H1 (cell line): ENCODE data around the gene MMP13. TPM values are rescaled to one million over a fixed set of nuclear protein-coding genes. Genes with fewer than 3 reads are reported as not detected.

Source experiments
- EGR1 ChIP-seq: IDR thresholded peaks from 2 replicates; pipeline ENCODE4 v1.6.1; 2011; ENCODE audit warnings: low read depth, low read length, borderline replicate concordance
- GTF2F1 ChIP-seq: IDR thresholded peaks from 2 replicates; pipeline ENCODE4 v1.6.1; 2012; ENCODE audit warnings: low read depth, low read length, improper control_type of control experiment, borderline replicate concordance
- RFX5 ChIP-seq: IDR thresholded peaks from 2 replicates; pipeline ENCODE4 v1.6.1; 2011; ENCODE audit warnings: low read depth, low read length, improper control_type of control experiment, borderline replicate concordance
- SAP30 ChIP-seq: fragments of 300-600 bp; sonication (generic); IDR thresholded peaks from 2 replicates; pipeline ENCODE4 v1.7.1; 2012; ENCODE audit warnings: low read length, moderate library complexity, mild to moderate bottlenecking, inconsistent platforms; ENCODE audit not compliant: insufficient read depth, insufficient replicate concordance
- TAF7 ChIP-seq: optimal IDR thresholded peaks from 2 replicates; pipeline ENCODE3; 2011; ENCODE audit warnings: low read depth, mild to moderate bottlenecking, inconsistent platforms, low read length, moderate library complexity, borderline replicate concordance
- polyA plus RNA-seq, 7 experiments: library from polyadenylated mRNA; depleted of rRNA in 3 of 7; stranded (reverse) in 5 of 7; unstranded in 2 of 7; fragments of >200 nt in 5 of 7; fragments of 200-250 nt in 2 of 7; gene quantifications; 1 replicate in 5 of 7; 2 replicates in 1 of 7; 4 replicates in 1 of 7; pipeline versions ENCODE4 v1.2.1 to v1.2.3, GENCODE V29; 2011 to 2013; ENCODE audit warnings: missing spikeins in 2 of 7, mixed read lengths in 2 of 7
- total RNA-seq: library from RNA; stranded (reverse); fragmentation: NEBNext Ultra II Directional; extraction: Animal tissue kit (Norgen Biotek cat#: 25700); gene quantifications from 2 replicates; pipeline ENCODE4 v1.2.1, GENCODE V29; 2021
- TF ChIP-seq, protein P1 (sequence below): fragments of 300-600 bp; sonication (generic); IDR thresholded peaks from 2 replicates; pipeline ENCODE4 v1.7.1; 2012; ENCODE audit warnings: low read length, moderate library complexity, mild to moderate bottlenecking, inconsistent platforms; ENCODE audit not compliant: insufficient replicate concordance
- TF ChIP-seq, protein P2 (sequence below): IDR thresholded peaks from 2 replicates; pipeline ENCODE4 v1.6.1; 2011; ENCODE audit warnings: low read length, improper control_type of control experiment
- TF ChIP-seq, protein P3 (sequence below): IDR thresholded peaks from 2 replicates; pipeline ENCODE4 v1.6.1; 2012; ENCODE audit warnings: low read length, inconsistent platforms

Gene MMP13
- total and polyA plus RNA-seq, 2 of the 8 experiments (the other 6 are each of a cell fraction or from before 2014, with no cell fraction given): not detected

DNA sequence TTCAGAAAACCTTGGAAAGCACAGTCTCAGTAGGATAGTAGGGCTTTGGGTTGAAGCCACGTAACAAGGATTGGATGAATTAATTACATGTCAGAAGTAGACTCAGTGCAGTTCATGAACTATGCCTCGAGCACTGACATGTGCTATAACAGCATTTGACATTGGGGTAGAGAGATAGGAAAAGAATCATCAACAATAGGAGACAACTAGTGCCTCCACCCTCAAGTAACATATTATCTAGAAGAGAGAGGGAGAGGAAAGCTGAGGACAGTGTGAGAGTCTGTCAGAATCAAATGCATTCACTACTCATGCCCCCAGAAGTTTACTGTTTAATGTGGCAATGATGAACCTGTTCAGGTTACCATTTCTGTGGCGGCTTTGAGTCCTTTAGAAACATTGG lies 26.4 kb downstream of the MMP13 start (continued):
- TF ChIP-seq, protein P1, sequence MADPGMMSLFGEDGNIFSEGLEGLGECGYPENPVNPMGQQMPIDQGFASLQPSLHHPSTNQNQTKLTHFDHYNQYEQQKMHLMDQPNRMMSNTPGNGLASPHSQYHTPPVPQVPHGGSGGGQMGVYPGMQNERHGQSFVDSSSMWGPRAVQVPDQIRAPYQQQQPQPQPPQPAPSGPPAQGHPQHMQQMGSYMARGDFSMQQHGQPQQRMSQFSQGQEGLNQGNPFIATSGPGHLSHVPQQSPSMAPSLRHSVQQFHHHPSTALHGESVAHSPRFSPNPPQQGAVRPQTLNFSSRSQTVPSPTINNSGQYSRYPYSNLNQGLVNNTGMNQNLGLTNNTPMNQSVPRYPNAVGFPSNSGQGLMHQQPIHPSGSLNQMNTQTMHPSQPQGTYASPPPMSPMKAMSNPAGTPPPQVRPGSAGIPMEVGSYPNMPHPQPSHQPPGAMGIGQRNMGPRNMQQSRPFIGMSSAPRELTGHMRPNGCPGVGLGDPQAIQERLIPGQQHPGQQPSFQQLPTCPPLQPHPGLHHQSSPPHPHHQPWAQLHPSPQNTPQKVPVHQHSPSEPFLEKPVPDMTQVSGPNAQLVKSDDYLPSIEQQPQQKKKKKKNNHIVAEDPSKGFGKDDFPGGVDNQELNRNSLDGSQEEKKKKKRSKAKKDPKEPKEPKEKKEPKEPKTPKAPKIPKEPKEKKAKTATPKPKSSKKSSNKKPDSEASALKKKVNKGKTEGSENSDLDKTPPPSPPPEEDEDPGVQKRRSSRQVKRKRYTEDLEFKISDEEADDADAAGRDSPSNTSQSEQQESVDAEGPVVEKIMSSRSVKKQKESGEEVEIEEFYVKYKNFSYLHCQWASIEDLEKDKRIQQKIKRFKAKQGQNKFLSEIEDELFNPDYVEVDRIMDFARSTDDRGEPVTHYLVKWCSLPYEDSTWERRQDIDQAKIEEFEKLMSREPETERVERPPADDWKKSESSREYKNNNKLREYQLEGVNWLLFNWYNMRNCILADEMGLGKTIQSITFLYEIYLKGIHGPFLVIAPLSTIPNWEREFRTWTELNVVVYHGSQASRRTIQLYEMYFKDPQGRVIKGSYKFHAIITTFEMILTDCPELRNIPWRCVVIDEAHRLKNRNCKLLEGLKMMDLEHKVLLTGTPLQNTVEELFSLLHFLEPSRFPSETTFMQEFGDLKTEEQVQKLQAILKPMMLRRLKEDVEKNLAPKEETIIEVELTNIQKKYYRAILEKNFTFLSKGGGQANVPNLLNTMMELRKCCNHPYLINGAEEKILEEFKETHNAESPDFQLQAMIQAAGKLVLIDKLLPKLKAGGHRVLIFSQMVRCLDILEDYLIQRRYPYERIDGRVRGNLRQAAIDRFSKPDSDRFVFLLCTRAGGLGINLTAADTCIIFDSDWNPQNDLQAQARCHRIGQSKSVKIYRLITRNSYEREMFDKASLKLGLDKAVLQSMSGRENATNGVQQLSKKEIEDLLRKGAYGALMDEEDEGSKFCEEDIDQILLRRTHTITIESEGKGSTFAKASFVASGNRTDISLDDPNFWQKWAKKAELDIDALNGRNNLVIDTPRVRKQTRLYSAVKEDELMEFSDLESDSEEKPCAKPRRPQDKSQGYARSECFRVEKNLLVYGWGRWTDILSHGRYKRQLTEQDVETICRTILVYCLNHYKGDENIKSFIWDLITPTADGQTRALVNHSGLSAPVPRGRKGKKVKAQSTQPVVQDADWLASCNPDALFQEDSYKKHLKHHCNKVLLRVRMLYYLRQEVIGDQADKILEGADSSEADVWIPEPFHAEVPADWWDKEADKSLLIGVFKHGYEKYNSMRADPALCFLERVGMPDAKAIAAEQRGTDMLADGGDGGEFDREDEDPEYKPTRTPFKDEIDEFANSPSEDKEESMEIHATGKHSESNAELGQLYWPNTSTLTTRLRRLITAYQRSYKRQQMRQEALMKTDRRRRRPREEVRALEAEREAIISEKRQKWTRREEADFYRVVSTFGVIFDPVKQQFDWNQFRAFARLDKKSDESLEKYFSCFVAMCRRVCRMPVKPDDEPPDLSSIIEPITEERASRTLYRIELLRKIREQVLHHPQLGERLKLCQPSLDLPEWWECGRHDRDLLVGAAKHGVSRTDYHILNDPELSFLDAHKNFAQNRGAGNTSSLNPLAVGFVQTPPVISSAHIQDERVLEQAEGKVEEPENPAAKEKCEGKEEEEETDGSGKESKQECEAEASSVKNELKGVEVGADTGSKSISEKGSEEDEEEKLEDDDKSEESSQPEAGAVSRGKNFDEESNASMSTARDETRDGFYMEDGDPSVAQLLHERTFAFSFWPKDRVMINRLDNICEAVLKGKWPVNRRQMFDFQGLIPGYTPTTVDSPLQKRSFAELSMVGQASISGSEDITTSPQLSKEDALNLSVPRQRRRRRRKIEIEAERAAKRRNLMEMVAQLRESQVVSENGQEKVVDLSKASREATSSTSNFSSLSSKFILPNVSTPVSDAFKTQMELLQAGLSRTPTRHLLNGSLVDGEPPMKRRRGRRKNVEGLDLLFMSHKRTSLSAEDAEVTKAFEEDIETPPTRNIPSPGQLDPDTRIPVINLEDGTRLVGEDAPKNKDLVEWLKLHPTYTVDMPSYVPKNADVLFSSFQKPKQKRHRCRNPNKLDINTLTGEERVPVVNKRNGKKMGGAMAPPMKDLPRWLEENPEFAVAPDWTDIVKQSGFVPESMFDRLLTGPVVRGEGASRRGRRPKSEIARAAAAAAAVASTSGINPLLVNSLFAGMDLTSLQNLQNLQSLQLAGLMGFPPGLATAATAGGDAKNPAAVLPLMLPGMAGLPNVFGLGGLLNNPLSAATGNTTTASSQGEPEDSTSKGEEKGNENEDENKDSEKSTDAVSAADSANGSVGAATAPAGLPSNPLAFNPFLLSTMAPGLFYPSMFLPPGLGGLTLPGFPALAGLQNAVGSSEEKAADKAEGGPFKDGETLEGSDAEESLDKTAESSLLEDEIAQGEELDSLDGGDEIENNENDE: no peak
- no peak for TF ChIP-seq EGR1
- TF ChIP-seq, protein P2, sequence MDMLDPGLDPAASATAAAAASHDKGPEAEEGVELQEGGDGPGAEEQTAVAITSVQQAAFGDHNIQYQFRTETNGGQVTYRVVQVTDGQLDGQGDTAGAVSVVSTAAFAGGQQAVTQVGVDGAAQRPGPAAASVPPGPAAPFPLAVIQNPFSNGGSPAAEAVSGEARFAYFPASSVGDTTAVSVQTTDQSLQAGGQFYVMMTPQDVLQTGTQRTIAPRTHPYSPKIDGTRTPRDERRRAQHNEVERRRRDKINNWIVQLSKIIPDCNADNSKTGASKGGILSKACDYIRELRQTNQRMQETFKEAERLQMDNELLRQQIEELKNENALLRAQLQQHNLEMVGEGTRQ: no peak
- TF ChIP-seq, protein P3, sequence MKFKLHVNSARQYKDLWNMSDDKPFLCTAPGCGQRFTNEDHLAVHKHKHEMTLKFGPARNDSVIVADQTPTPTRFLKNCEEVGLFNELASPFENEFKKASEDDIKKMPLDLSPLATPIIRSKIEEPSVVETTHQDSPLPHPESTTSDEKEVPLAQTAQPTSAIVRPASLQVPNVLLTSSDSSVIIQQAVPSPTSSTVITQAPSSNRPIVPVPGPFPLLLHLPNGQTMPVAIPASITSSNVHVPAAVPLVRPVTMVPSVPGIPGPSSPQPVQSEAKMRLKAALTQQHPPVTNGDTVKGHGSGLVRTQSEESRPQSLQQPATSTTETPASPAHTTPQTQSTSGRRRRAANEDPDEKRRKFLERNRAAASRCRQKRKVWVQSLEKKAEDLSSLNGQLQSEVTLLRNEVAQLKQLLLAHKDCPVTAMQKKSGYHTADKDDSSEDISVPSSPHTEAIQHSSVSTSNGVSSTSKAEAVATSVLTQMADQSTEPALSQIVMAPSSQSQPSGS: no peak
- no peak for TF ChIP-seq GTF2F1
- TF ChIP-seq SAP30: no peak
- no peak for TF ChIP-seq RFX5
- no peak for TF ChIP-seq TAF7
